ENCODE data around the gene SLCO4A1. TPM values are rescaled to one million over a fixed set of nuclear protein-coding genes. Genes with fewer than 3 reads are reported as not detected.
A peak's percentile ranks its signal among the peaks of the same experiment; 100 is the strongest.

SLCO4A1 gene
- total RNA-seq, 2 experiments from 2014 or later = 66.5 to 68.4 TPM

GRCh38 chr20:62601172-62601571, 41.1 kb upstream of the SLCO4A1 start:
- intact Hi-C loops (cut with micrococcal nuclease) = no loop called here
- Mint-ChIP-seq H3K27ac (no peak overlapping the region), H3K36me3 (ENCODE audit: low read depth) (no peaks in the 10 kb centered on the region), H3K9me3 (no peaks in the 10 kb centered on the region), H3K4me3 (no peak overlapping the region), H3K4me1 (ENCODE audit: low read depth) (peaks cover 18% of the 10 kb centered on the region), H3K27me3 (peaks cover 27% of the 10 kb centered on the region)
- ChIA-PET CTCF (interaction anchor here (0.9 to 2.0 kb wide), 5 partner anchors 9 to 195 kb away, joined by 3 to 6 read pairs (median 3); partner anchors contain the start of gene MRGBP), POLR2A (interaction anchor here (1.4 kb wide), 1 partner anchor 19 kb away, joined by 3 read pairs; no protein-coding TSS in a partner anchor)
- no peak for TF ChIP-seq CTCF (IDR thresholded peaks at IDR 0.05)
- DNase-seq = no peak
- ATAC-seq = no peak

DNA sequence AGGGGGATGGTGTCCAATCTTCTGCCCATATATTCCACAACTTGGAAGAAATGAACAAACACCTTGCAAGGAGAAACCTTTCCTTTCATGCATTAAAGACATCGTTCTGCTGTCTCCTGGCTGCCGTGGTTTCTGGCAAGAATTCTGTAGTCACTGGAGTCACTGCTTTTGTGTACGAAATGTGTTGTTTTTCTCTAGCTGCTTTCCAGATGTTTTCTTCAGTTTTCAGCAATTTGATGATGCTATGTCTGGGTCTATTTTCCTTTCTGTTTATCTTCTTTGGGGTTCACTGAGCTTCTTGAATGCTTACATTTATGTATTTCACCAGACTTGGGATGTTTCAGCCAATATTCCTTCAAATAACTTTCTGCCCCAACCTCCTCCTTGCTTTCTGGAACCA, 40.6 kb upstream of the SLCO4A1 start:
- Mint-ChIP-seq H3K27ac (no peak overlapping the region), H3K36me3 (ENCODE audit: low read depth) (no peaks in the 10 kb centered on the region), H3K27me3 (peaks cover 26% of the 10 kb centered on the region), H3K9me3 (no peaks in the 10 kb centered on the region), H3K4me3 (no peak overlapping the region), H3K4me1 (ENCODE audit: low read depth) (peaks cover 18% of the 10 kb centered on the region)
- intact Hi-C loops (cut with micrococcal nuclease) = no loop called here
- ChIA-PET POLR2A (interaction anchor here (0.5 to 1.4 kb wide), 2 partner anchors 19 to 160 kb away, joined by 3 read pairs; no protein-coding TSS in a partner anchor), CTCF (interaction anchor here (0.9 to 2.0 kb wide), 5 partner anchors 8 to 195 kb away, joined by 3 to 6 read pairs (median 3); partner anchors contain the start of gene MRGBP)
- no peak for TF ChIP-seq CTCF (IDR thresholded peaks at IDR 0.05)
- DNase-seq (no peak), ATAC-seq (no peak)

- intact Hi-C loops (cut with micrococcal nuclease) = no loop called here
- H3K9me3 Mint-ChIP-seq = no peaks in the 10 kb centered on the region
- ChIA-PET CTCF (interaction anchor here (1.0 to 1.7 kb wide), 2 partner anchors 15 to 103 kb away, joined by 10 to 19 read pairs; no protein-coding TSS in a partner anchor), POLR2A (interaction anchor here (0.6 to 2.1 kb wide), 8 partner anchors 12 to 138 kb away, joined by 3 to 10 read pairs (median 5); partner anchors contain the start of gene GATA5)
- peak overlapping the region; percentile 68 for H3K4me3 Mint-ChIP-seq
- peak overlapping the region; percentile 85 for H3K27ac Mint-ChIP-seq
- peaks cover 18% of the 10 kb centered on the region for H3K4me1 Mint-ChIP-seq (ENCODE audit: low read depth)
- no peaks in the 10 kb centered on the region for H3K36me3 Mint-ChIP-seq (ENCODE audit: low read depth)
- peak; percentile 69 for DNase-seq
- peaks cover 26% of the 10 kb centered on the region for H3K27me3 Mint-ChIP-seq
- ATAC-seq = peak; percentile 18
- no peak for TF ChIP-seq CTCF (IDR thresholded peaks at IDR 0.05)
These were observed 39.8 kb upstream of the SLCO4A1 start for GRCh38 chr20:62602550-62602949.

- peak overlapping the region; percentile 85 for H3K27ac Mint-ChIP-seq
- peaks cover 21% of the 10 kb centered on the region for H3K27me3 Mint-ChIP-seq
- no peaks in the 10 kb centered on the region for H3K36me3 Mint-ChIP-seq (ENCODE audit: low read depth)
- H3K9me3 Mint-ChIP-seq = no peaks in the 10 kb centered on the region
- POLR2A ChIA-PET = interaction anchor here (0.6 to 2.1 kb wide), 10 partner anchors 9 to 137 kb away, joined by 3 to 10 read pairs (median 4); partner anchors contain the start of gene GATA5
- CTCF ChIA-PET = interaction anchor here (1.0 to 1.7 kb wide), 3 partner anchors 14 to 189 kb away, joined by 3 to 19 read pairs (median 10); no protein-coding TSS in a partner anchor
- intact Hi-C loops (cut with micrococcal nuclease) = no loop called here
- peak overlapping the region; percentile 68 for H3K4me3 Mint-ChIP-seq
- peaks cover 18% of the 10 kb centered on the region for H3K4me1 Mint-ChIP-seq (ENCODE audit: low read depth)
- peak; percentile 70 for ATAC-seq
- TF ChIP-seq CTCF (IDR thresholded peaks at IDR 0.05) = no peak
- peak; percentile 90 for DNase-seq
These were observed 39.0 kb upstream of the SLCO4A1 start for GRCh38 chr20:62603021-62603906.
